NCI-H187 (cell line): Measurements from ENCODE around the gene MAMSTR.
"Not testable (repeated sequence)": the region's sequence is repeated elsewhere in the genome, so short reads cannot be mapped to it uniquely, and the experiment has no call there.

Experiments used
- DNase-seq, 2 experiments: peaks; one replicate each; lab custom pipeline; 2025; lab: John Stamatoyannopoulos, UW

Gene MAMSTR, protein sequence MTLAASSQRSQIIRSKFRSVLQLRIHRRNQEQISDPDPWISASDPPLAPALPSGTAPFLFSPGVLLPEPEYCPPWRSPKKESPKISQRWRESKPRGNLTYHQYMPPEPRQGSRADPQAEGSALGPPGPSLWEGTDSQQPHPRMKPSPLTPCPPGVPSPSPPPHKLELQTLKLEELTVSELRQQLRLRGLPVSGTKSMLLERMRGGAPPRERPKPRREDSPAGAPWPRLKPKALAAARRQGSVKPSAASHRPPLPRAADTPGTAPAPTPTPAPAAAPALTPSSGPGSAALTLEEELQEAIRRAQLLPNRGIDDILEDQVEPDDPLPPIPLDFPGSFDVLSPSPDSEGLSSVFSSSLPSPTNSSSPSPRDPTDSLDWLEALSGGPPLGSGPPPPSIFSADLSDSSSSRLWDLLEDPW

DNA sequence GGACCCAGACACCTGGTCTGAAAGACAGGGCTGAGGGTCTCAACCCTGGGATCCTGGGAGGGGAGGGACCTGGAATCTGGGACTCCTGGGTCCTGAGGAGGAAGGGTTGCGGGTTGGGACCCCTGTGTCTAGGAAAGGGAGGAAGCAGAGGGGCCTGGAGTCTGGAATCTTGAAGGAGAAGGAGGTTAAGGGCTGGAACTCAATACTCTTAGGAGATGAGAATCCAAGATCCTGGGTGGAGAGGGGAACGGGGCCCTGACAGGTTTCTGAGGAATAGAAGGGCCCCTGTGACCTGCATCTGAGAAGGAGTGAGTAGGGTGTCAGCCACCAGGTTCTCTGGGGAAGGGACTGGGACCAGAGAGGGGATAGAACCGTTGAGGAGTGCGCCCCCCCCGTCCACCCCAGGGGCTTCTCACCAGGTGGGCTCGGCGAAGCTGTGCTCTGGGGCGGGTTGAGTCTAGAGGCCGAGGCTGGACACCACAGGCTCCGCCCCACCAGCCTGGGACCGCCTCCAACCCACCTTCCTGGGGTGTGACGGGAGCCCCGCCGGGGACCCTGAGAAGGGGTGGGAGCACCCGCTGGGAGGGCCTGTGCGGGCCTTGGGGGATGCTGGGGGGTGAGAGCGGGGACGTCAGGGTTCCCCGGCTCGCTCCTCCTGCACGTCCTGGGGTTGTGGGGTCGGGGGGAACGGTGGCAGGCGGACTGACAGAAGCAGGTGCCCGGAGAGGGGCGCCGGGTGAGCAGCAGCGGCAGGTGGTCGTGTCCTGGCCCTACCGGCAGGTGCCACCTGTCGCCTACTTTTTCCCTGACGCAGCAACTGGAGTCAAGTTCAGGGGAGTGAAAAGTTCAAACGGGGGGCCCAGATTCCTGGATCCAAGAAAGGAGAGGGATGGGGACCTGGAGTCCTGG, at the start of gene MAMSTR:
TSS of gene MAMSTR (minus strand) at position 463 of the 909 bp plus-strand sequence. CDS start 694 bp downstream, outside the sequence.
- no peak for DNase-seq

DNA sequence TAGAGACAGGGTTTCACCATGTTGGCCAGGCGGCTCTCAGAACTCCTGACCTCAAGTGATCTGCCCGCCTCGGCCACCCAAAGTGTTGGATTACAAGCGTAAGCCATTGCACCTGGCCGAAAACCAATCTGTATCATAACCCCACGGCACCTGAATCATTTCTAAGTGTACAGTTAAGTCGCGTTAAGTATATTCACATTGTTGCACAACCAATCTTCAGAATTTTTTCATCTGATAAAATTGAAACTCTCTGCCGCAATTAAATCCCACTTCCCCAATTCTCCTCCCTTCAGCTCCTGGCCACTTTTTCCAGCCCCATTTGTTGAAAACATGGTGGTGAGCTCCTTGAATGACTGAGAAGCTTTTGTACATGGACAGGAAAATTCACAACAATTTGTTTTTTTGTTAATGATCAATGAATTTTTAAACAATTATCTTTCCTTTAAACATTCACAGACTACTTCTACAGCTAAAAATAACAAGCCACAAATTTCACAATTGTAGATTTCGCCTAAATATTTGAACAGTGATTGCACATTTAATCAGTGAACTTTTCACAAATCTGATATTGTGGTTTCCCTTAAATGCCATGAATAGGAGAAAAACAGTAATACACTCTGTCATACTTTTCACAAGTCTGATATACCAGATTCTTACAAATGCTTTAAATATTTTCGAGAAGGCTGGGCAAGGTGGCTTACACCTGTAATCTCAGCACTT, 49.6 kb upstream of the MAMSTR start:
- no peak for DNase-seq

DNA sequence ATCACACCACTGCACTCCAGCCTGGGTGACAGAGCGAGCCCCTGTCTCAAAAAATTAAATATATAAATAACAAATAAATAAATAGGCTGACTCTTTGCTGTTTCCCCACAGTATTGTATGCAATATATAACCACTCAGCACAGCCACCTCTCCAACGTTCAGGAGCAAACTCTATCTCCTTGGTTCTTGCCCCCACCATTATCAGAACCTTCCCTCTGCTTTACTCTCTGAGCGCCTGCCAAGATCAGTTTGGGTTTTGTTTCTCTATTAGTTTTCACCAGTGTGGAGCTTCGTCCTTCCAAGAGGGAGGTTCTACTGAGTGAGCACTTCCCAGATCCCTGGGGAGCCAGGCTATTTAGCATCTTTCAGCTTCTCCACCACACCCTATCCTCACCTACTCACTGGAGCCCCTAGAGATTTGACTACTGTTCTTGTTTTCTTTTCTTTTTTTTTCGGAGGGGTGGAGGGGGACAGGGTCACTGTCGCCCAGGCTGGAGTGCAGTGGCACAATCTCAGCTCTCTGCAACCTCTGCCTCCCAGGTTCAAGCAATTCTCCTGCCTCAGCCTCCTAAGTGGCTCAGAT, 48.7 kb upstream of the MAMSTR start:
- not testable (repeated sequence) for DNase-seq

DNA sequence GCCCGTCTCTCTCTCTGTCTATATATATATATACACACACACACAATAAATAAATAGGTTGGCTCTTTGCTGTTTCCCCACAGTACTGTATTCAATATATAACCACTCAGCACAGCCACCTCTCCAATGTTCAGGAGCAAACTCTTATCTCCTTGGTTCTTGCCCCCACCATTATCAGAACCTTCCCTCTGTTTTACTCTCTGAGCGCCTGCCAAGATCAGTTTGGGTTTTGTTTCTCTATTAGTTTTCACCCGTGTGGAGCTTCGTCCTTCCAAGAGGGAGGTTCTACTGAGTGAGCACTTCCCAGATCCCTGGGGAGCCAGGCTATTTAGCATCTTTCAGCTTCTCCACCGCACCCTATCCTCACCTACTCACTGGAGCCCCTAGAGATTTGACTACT, 46.3 kb upstream of the MAMSTR start:
- DNase-seq: not testable (repeated sequence)

DNA sequence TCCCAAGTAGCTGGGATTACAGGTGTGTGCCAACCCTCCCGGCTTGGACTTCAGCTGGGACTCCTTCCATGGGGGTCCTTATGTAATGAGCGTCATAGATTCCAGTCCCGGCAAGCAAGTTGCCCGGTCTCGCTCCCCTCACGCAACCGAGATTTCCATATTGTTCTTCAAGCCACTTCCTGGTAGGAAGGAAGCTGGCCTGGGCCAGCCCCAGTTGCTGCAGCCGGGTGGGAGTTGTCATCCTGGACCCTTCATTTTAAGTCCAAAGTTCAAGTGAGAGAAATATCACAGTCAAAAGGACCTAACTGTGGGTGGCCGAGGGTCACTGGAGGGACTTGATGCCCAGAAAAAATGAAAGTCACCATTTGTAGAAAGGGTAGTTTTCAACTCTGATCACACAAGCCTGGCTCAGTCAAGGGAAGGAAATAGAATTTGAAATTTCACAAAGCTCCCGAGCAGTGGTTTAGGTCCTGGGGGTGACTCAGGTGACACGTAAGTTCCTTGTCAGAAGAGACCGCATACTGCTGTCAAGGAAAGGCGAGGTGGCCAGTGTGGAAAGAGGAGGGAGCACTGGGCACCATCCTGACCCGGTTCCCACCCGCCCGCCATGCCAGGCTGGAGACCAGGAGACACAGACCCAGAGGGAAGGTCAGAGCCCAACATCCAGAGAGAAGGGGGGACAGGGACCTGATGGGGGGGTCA, 41.1 kb upstream of the MAMSTR start:
- DNase-seq: no peak

DNA sequence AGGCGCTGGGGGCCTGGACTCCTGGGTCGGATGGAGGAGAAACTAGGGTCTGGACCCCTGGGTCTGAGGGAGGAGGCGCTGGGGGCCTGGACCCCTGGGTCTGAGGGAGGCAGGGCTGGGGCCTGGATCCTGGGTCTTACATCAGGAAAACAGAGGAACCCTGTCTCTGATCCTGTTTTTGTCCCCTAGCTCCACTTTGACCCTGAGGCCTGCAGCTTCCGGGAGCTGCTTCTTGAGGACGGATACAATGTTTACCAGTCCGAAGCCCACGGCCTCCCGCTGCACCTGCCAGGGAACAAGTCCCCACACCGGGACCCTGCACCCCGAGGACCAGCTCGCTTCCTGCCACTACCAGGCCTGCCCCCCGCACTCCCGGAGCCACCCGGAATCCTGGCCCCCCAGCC, 38.2 kb upstream of the MAMSTR start:
- DNase-seq: no peak

DNA sequence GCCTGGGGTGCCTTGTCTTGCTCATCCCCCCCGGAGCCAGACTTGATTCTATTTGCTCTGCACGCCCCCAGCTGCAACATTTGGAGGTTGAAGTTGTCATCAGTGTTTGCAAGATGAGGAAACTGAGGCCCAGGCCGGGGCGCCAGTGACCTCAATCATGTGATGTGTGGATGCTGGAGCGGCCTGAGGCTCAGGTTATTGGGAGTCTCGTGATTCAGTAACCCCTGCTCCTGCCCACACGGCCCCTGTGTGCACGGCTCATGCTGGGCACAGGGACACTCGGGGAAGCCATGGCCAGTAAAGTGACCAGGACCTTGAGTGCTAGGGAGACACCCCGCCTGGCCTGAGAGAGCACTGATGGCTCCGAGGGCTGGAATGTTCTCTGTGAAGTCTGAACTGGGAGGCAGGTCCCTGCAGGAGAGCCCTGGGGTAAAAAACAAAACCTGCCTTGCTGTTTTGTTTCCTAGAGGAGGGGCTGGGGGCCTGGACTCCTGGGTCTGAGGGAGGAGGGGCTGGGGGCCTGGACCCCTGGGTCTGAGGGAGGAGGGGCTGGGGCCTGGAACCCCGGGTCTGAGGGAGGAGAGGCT, 37.7 kb upstream of the MAMSTR start:
- DNase-seq: no peak

DNA sequence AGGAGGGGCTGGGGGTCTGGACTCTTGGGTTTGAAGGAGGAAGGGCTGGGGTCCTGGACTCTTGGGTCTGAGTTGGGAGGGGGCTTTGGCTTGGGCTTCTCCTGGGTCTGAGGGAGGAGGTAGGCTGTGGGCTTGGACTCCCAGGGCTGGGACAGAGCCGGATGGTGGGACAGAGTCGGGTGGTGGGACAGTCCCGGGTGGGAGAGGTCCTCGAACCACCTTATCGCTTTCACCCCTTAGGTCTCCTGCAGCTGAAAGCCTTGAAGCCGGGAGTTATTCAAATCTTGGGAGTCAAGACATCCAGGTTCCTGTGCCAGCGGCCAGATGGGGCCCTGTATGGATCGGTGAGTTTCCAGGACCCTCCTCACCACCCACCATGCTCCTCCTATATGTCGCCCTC, 37.2 kb upstream of the MAMSTR start:
- DNase-seq: no peak

DNA sequence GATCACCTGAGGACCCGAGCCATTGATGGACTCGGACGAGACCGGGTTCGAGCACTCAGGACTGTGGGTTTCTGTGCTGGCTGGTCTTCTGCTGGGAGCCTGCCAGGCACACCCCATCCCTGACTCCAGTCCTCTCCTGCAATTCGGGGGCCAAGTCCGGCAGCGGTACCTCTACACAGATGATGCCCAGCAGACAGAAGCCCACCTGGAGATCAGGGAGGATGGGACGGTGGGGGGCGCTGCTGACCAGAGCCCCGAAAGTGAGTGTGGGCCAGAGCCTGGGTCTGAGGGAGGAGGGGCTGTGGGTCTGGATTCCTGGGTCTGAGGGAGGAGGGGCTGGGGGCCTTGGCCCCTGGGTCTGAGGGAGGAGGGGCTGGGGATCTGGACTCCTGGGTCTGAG, 36.7 kb upstream of the MAMSTR start:
- DNase-seq: no peak

DNA sequence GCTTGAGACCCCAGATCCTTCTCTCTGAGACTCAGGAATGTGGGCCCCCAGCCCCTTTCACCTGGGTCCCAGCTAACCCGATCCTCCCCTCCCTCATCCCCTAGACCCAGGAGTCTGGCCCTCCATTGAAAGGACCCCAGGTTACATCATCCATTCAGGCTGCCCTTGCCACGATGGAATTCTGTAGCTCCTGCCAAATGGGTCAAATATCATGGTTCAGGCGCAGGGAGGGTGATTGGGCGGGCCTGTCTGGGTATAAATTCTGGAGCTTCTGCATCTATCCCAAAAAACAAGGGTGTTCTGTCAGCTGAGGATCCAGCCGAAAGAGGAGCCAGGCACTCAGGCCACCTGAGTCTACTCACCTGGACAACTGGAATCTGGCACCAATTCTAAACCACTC, 36.3 kb upstream of the MAMSTR start:
- DNase-seq: no peak

DNA sequence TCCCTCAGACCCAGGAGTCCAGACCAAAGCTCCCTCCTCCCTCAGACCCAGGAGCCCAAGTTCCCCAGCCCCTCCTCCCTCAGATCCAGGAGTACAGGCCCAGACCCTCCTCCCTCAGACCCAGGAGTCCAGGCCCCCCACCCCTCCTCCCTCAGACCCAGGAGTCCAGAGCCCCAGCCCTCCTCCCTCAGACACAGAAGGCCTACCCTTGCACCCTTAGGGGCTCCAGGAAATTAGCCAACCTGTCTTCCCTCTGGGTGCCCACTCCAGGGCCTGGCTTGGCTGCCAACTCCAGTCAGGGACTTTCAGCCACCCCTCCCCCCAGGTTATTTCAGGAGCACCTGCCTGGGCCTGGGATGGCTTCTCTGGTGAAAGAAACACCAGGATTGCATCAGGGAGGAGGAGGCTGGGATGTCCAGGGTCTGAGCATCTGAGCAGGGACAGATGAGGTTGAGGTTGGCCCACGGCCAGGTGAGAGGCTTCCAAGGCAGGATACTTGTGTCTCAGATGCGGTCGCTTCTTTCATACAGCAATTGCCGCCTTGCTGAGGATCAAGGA, 35.6 kb upstream of the MAMSTR start, which contains the start of gene FGF21:
TSS of gene FGF21 (plus strand) at position 441 of the 558 bp plus-strand sequence. CDS start 713 bp downstream, outside the sequence.
- no peak for DNase-seq

DNA sequence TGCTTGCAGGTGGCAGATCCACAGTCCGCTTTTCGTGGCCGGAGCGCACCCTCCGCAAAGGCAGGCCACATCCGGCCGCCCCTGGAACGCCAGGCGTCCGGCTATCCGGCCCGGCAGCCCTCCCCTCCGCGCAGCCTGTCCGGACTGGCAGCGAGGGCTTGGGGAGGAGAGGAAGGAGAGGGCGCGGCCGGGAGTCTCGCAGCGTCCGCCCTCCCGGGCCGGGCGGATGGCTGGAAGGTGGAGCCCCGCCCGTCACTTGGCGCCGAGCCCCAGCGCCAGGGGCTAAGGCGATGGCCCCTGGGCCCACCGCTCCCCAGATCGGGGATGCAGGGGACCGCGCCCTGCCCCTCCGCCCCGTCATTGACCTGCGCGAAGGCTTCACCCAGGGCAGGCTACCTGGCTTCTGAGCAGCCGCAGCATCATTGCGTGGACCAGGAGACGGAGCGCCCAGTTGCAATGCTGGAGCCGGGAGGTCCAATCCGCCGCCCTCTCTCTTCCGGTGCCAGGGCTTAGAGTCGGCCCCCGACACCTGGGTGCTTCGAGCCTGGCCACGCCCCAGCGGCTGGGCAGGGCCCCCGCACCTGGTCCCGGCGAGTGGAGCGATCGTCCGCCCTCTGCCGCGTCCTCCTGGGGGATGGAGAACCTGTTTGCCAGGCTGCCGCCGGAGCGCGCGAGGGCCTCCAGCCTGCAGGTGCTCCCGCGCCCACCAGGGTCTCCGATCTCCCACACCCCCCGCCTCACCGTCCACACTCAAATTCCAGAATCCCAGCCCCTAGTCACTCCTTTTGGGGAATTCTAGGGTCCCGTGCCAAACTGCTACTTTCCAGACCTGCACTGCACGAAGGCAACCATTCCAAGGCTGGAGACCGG, 33.2 kb upstream of the MAMSTR start, which contains the start of gene FUT1:
TSS of gene FUT1 (minus strand) at position 146 of the 870 bp plus-strand sequence. CDS start 1,360 bp downstream, outside the sequence.
- peak; percentile 89 to 98 for DNase-seq

DNA sequence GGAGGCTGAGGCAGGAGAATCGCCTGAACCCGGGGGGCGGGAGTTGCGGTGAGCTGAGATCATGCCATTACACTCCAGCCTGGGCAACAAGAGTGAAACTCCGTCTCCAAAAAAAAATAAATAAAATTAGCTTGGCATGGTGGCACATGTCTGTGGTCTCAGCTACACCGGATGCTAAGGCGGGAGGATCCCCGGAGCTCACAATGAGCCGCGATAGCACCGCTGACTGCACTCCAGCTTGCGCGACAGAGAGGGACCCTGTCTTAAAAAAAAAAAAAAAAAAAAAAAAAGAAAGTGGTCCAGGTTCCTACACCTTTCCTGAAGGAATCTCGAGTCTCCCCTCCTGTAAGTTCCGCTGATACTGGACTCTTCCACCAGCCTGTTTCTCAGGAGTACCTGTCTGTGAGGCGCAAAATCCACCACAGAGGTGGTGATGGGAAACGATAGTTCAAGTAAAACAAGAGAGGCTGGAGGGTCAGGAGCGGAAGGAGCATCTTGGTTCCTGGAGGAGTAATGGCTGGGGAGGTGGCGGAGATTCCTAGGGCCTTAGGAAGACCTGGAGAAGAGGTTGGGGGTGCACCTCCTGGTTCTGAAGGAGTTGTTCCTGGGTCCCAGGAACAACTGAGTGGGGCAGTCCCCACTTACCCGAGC, 32.4 kb upstream of the MAMSTR start:
- peak in 1 of 2 experiments; percentile 53 for DNase-seq

DNA sequence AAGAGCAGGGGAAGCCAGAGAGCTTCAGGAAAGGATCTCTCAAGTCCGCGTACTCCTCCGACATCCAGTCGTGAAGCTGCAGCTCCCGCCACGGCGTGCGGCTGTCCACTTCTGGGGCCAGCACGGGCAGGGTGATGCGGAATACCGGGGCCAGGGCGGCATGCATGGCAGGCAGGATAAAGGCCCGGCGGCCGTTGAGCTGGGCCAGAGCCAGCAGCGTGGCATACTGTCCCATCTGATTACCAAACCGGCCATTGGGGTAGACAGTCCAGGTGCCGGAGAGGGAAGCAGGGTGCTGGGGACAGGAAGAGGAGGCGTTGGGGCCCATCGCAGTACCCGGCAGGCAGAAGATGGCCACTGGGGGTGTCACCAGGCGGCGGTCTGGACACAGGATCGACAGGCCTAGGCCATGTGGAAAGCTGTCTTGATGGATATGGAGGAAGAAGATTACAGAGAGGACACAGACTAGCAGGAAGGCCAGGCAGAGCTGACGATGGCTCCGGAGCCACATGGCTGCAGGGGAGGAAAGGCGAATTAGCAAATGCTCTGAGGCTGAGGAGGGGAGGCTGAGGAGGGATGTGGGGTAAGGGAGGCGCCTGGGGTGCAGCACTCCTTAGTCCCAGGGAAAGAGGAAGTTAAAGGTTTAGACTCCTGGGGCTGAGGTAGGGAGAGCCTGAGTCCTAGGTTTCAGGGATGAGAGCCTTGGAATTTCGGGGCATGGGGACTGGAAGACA, 31.4 kb upstream of the MAMSTR start:
- no peak for DNase-seq

DNA sequence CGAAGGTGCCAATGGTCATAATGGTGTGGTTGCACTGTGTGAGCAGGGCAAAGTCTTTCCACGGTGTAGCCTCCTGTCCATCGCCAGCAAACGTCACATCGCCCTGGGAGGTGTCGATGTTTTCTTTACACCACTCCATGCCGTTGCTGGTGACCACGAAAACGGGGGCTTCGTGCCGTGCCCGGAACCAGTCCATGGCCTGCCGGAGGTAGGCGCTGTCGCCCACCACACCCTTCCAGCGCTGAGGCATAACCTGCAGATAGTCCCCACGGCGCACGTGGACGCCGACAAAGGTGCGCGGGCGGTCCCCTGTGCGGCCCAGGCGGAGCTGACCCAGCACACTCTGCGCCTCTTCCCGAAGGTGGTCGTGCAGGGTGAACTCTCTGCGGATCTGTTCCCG, 30.8 kb upstream of the MAMSTR start:
- DNase-seq: no peak

DNA sequence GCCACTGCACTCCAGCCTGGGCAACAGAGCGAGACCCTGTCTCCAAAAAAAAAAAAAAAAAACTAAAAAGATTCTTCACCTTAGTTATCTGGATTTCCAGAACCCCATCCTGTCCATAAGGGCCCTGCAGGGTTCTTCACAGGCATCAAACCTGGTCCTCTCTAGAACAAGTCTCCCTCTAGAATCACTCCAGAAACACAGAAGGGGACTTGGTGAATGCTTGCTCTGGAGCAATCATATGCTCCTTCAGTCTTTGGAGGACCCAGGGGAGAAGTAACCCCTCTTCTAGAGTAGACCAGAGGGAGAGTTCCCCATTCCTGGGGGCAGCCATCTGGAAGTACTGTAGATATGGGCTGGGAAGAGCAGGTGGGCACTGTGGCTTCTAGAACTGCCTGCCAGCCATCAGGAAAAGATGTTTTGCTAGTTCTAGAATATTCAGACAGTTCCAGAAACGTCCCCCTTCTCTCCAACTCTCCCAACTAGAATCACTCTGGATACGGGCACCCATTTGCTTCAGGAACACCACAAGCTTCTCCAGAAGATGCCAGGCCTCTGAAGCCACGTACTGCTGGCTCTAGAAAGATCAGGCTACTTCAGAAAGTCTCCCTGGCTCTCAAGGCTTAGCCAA, 30.2 kb upstream of the MAMSTR start:
- DNase-seq: no peak

DNA sequence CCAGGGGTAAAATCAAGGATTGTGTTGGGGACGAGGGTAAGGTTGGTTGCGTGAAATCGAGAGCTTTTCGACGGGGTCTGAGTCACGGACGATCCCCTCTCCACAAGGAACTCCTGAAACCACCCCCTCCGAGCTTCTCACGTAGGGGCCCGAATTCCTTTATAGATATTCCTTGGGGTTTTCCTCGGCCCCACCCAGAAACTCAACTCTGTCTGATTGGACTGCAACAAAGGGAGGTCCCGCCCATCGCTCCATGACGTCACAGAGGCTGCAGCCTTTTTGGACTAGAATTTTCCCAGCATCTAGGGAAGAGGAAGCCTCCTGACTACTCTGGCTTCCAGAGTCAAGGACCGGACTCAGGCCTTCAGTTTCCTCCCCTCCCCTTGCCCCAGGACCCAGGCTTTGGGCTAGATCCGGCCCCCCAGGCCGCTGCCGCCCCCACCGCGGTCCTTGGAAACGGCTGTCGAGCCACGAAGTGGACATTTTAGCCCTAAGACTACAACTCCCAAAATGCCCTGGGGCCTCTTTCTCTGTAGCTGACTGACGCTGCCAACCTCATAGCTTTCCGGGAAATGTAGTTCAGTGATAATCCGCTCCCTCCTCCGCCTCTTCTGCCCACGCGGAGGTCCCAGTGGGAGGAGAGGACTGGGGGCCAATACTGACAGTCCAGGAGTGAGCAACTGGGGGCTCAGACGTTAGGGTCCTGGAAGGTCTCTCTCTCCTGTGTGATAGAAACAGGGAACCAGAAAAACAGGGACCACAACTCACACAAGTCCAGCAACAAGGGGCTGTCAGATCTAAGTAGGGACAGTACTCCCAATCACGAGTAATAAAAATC, 27.4 kb upstream of the MAMSTR start, which contains the start of gene IZUMO1:
TSS of gene IZUMO1 (minus strand) at position 172 of the 838 bp plus-strand sequence. CDS start 1,050 bp downstream, outside the sequence.
- no peak for DNase-seq
